PC-3 (cell line): ENCODE data around the gene UPF3A. TPM values are rescaled to one million over a fixed set of nuclear protein-coding genes. Genes with fewer than 3 reads are reported as not detected.
"Not testable (repeated sequence)": the region's sequence is repeated elsewhere in the genome, so short reads cannot be mapped to it uniquely, and the experiment has no call there.

Experiments
- ATAC-seq: fragments of 200-7000 bp; cut with Tn5 transposase; 2 replicates; pipeline ENCODE4 v1.9.1; 2020; ENCODE audit warnings: mild to moderate bottlenecking, moderate library complexity
- BruUV-seq: library from RNA; stranded (reverse); fragments of 400-500 nt; replicated peaks from 2 replicates; lab custom pipeline; 2021; lab: Mats Ljungman, UMichigan
- CTCF ChIA-PET: fragments of 300-600 bp; sonication (Branson Sonifier 250); formaldehyde crosslinking; loops from one replicate; lab custom pipeline; 2022; ENCODE audit warnings: antibody characterized with exemption; lab: Charles Lee
- POLR2A ChIA-PET: fragments of 300-600 bp; sonication (Branson Sonifier 250); formaldehyde crosslinking; loops from one replicate; lab custom pipeline; 2022; ENCODE audit warnings: antibody characterized with exemption; ENCODE audit not compliant: unreplicated experiment; lab: Charles Lee
- DNase-seq: peaks from one replicate; pipeline ENCODE4 v3.0.0-alpha.2; 2015
- H2AFZ ChIP-seq: fragments of 300-600 bp; sonication (generic); 2 replicates; pipeline ENCODE4 v1.6.0; 2016; ENCODE audit warnings: antibody characterized with exemption, low read length
- H3F3A ChIP-seq: fragments of 300-600 bp; sonication (generic); one replicate; pipeline ENCODE4 v1.6.0; 2017; ENCODE audit warnings: antibody characterized with exemption, low read length, control low read depth, mild to moderate bottlenecking; ENCODE audit not compliant: unreplicated experiment
- H3K27ac ChIP-seq: fragments of 300-600 bp; sonication (generic); 2 replicates; pipeline ENCODE4 v1.5.1; 2016; ENCODE audit warnings: mild to moderate bottlenecking, low read length
- H3K27me3 ChIP-seq: fragments of 300-600 bp; sonication (generic); 2 replicates; pipeline ENCODE4 v1.6.1; 2016; ENCODE audit warnings: low read length, mixed read lengths
- H3K36me3 ChIP-seq: fragments of 300-600 bp; sonication (generic); 2 replicates; pipeline ENCODE4 v1.6.1; 2016; ENCODE audit warnings: low read depth, mixed run types, low read length, mixed read lengths
- H3K4me1 ChIP-seq: fragments of 300-600 bp; sonication (generic); 2 replicates; pipeline ENCODE4 v1.5.1; 2016; ENCODE audit warnings: low read length; ENCODE audit not compliant: insufficient read depth
- H3K4me2 ChIP-seq: fragments of 300-600 bp; sonication (generic); 2 replicates; pipeline ENCODE4 v1.6.0; 2016; ENCODE audit warnings: low read length
- H3K4me3 ChIP-seq: fragments of 300-600 bp; sonication (generic); 2 replicates; pipeline ENCODE4 v1.5.1; 2016; ENCODE audit warnings: mild to moderate bottlenecking, low read length, mixed read lengths
- H3K79me2 ChIP-seq: fragments of 300-600 bp; sonication (generic); 2 replicates; pipeline ENCODE4 v1.6.1; 2017; ENCODE audit warnings: low read length, mixed read lengths
- H3K9ac ChIP-seq: fragments of 300-600 bp; sonication (generic); 2 replicates; pipeline ENCODE4 v1.6.0; 2016; ENCODE audit warnings: mild to moderate bottlenecking, low read length
- H3K9me2 ChIP-seq: fragments of 300-600 bp; sonication (generic); replicated peaks from 2 replicates; pipeline ENCODE4 v1.6.1; 2016; ENCODE audit warnings: mixed run types, low read length, mixed read lengths
- H3K9me3 ChIP-seq: fragments of 300-600 bp; sonication (generic); 2 replicates; pipeline ENCODE4 v1.6.1; 2016; ENCODE audit warnings: low read length, mixed read lengths
- H4K20me1 ChIP-seq: fragments of 300-600 bp; sonication (generic); 2 replicates; pipeline ENCODE4 v1.6.1; 2016; ENCODE audit warnings: low read length, mixed read lengths
- EZH2 ChIP-seq: fragments of 300-600 bp; sonication (generic); IDR thresholded peaks from one replicate; pipeline ENCODE4 v1.6.1; 2017; ENCODE audit warnings: antibody characterized with exemption, mild to moderate bottlenecking, low read length; ENCODE audit not compliant: unreplicated experiment
- EZH2phosphoT487 ChIP-seq: fragments of 300-600 bp; sonication (generic); IDR thresholded peaks from 2 replicates; pipeline ENCODE4 v1.6.1; 2018; ENCODE audit warnings: mild to moderate bottlenecking, antibody characterized with exemption, low read length, borderline replicate concordance
- intact Hi-C: fragments of 100-400 bp; cut with micrococcal nuclease; formaldehyde crosslinking; loops from 2 replicates; pipeline ENCODE4 v1.9.0; 2023
- total RNA-seq: library from RNA; depleted of rRNA; stranded (reverse); fragments of >200 nt; gene quantifications from 2 replicates; pipeline ENCODE4 v1.2.3, GENCODE V29; 2014
- TF ChIP-seq, protein P1 (sequence below): fragments of 300-600 bp; sonication (generic); conservative IDR thresholded peaks from 2 replicates; pipeline ENCODE4 v1.5.1; 2017; ENCODE audit warnings: antibody characterized with exemption, low read depth, mild to moderate bottlenecking, low read length

Gene UPF3A
- total RNA-seq, 1 experiment from 2014 or later, result 18.1 TPM

DNA sequence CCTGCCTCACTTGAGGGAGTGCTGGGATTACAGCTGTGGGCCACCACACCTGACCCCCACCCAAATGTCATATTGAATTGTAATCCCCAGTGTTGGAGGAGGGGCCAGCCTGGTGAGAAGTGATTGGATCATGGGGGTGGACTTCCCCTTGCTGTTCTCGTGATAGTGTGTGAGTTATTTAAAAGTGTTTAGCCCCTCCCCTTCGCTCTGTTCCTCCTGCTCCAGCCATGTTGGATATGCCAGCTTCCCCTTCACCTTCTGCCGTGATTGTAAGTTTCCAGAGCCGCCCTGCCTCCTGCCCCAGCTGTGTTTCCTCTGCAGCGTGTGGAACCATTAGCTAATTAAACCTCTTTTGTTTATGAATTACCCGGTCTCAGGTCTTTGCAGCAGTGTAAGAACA lies 46.6 kb downstream of the UPF3A start:
- BruUV-seq, result no TSS peak

DNA sequence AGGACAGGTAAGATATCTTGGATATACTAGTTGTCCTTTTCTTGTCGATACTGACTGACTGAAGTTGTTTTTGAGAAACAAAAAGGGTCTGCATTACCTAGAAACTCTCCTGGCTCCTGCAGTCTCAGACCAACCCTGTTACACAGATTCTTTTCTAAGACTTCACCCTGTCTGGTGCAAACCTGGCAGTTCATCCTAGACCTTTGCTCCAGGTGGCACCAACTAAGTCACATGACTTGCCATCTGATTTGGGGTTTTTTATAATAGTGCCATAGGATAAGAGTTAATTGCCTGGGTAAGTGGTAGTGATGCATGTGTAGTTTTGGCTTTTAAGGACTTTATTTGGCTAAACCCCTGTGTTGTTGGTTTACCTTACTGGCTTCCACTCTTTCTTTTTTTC lies 47.2 kb downstream of the UPF3A start:
- DNase-seq (no peak), ATAC-seq (no peak)
- no peaks in the 10 kb centered on the region for H3K9me3 ChIP-seq
- no peak overlapping the region for H3K27ac ChIP-seq
- no peak overlapping the region for H3K4me3 ChIP-seq
- no peaks in the 10 kb centered on the region for H3K4me1 ChIP-seq
- no peak overlapping the region for H3K9ac ChIP-seq
- H3K36me3 ChIP-seq, result peaks cover 22% of the 10 kb centered on the region
- CTCF ChIA-PET, result no interaction called here
- no peak overlapping the region for H2AFZ ChIP-seq
- TF ChIP-seq EZH2phosphoT487, result no peak
- TF ChIP-seq, protein P1, sequence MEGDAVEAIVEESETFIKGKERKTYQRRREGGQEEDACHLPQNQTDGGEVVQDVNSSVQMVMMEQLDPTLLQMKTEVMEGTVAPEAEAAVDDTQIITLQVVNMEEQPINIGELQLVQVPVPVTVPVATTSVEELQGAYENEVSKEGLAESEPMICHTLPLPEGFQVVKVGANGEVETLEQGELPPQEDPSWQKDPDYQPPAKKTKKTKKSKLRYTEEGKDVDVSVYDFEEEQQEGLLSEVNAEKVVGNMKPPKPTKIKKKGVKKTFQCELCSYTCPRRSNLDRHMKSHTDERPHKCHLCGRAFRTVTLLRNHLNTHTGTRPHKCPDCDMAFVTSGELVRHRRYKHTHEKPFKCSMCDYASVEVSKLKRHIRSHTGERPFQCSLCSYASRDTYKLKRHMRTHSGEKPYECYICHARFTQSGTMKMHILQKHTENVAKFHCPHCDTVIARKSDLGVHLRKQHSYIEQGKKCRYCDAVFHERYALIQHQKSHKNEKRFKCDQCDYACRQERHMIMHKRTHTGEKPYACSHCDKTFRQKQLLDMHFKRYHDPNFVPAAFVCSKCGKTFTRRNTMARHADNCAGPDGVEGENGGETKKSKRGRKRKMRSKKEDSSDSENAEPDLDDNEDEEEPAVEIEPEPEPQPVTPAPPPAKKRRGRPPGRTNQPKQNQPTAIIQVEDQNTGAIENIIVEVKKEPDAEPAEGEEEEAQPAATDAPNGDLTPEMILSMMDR, result no peak
- no peak for TF ChIP-seq EZH2
- H3K79me2 ChIP-seq, result no peaks in the 10 kb centered on the region
- H3K27me3 ChIP-seq, result no peaks in the 10 kb centered on the region
- POLR2A ChIA-PET, result no interaction called here
- BruUV-seq, result no TSS peak
- H4K20me1 ChIP-seq, result 0 out of 2 replicates have a peak, but pooled peaks cover 5% of the 10 kb centered on the region
- H3K9me2 ChIP-seq, result no peaks in the 10 kb centered on the region
- intact Hi-C loops, result no loop called here
- H3K4me2 ChIP-seq, result no peak overlapping the region
- H3F3A ChIP-seq, result no peaks in the 10 kb centered on the region

More for the DNA sequence above, 46.6 kb downstream of the UPF3A start:
- Histone ChIP-seq H3K9me3 (no peaks in the 10 kb centered on the region), H3K27me3 (no peaks in the 10 kb centered on the region), H3K9ac (no peak overlapping the region), H3K79me2 (no peaks in the 10 kb centered on the region), H3K36me3 (peaks cover 27% of the 10 kb centered on the region), H4K20me1 (0 out of 2 replicates have a peak, but pooled peaks cover 5% of the 10 kb centered on the region), H3K27ac (no peak overlapping the region), H3K9me2 (no peaks in the 10 kb centered on the region), H3K4me1 (no peaks in the 10 kb centered on the region), H3F3A (no peaks in the 10 kb centered on the region), H3K4me3 (no peak overlapping the region), H2AFZ (no peak overlapping the region), H3K4me2 (no peak overlapping the region)
- ChIA-PET CTCF (no interaction called here), POLR2A (interaction anchor here (0.6 kb wide), 1 partner anchor 86 kb away, joined by 7 read pairs; no protein-coding TSS in a partner anchor)
- no peak for ATAC-seq
- DNase-seq, result no peak
- TF ChIP-seq, protein P1, result no peak
- no peak for TF ChIP-seq EZH2phosphoT487
- no peak for TF ChIP-seq EZH2
- intact Hi-C loops, result no loop called here

DNA sequence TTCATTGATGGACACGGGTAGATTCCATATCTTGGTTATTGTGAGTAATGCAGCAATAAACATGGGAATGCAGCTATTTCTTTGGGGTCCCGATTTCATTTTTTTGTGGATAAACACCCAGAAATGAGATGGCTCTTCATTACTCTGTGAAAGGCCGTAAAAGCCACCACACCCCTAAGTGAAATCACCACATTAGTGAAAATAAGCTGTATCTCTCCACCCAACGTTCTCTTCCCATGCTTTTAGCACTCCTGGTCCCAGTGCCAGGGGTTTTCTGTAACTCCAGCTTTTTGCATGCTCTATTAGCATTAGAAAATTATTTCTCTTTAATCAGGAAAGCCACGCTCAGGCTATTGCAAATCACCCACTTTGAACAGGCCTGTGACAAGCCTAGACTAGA lies 48.7 kb downstream of the UPF3A start:
- H3K4me3 ChIP-seq, result no peak overlapping the region
- H3K4me1 ChIP-seq, result no peaks in the 10 kb centered on the region
- H3K36me3 ChIP-seq, result peaks cover 7% of the 10 kb centered on the region; the same call in 1 of the 2 replicates
- POLR2A ChIA-PET, result no interaction called here
- TF ChIP-seq EZH2phosphoT487 (no peak), EZH2 (no peak)
- TF ChIP-seq, protein P1, result no peak
- DNase-seq, result no peak
- CTCF ChIA-PET, result no interaction called here
- no peaks in the 10 kb centered on the region for H3K9me2 ChIP-seq
- no peaks in the 10 kb centered on the region for H3K79me2 ChIP-seq
- H2AFZ ChIP-seq, result no peak overlapping the region
- intact Hi-C loops, result no loop called here
- H3K27me3 ChIP-seq, result no peaks in the 10 kb centered on the region
- ATAC-seq, result no peak
- H3K9ac ChIP-seq, result no peak overlapping the region
- no peak overlapping the region for H3K4me2 ChIP-seq
- H3K27ac ChIP-seq, result no peak overlapping the region
- H3F3A ChIP-seq, result no peaks in the 10 kb centered on the region
- no peaks in the 10 kb centered on the region for H3K9me3 ChIP-seq
- BruUV-seq, result no TSS peak
- H4K20me1 ChIP-seq, result 0 out of 2 replicates have a peak, but pooled peaks cover 5% of the 10 kb centered on the region

DNA sequence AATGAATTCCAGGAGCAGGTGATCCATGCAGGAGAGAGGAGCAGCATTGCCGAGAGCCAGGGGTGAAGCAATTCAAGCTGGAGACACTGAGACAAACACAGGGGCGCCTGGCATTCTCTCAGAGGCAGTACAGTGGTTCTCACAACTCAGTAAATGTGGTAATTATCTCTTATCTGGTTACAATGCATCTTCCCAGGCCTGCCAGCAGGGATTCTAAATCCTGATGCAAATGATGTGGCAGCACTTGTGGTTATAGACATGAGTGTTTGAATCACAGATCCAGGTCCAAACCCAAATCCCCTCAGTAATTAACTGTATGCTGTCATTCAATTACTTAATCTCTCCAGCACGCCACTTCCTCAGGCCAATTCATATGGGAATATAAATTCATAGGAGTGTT lies 52.5 kb downstream of the UPF3A start:
- not testable (repeated sequence) for ATAC-seq

More for the DNA sequence above, 52.5 kb downstream of the UPF3A start:
- CTCF ChIA-PET, H4K20me1 ChIP-seq, H3K79me2 ChIP-seq, H3K4me3 ChIP-seq, H3K4me1 ChIP-seq, H3K9me2 ChIP-seq, POLR2A ChIA-PET, H3K27me3 ChIP-seq, BruUV-seq, H3F3A ChIP-seq, DNase-seq, H3K27ac ChIP-seq, H3K4me2 ChIP-seq, H3K9me3 ChIP-seq, H3K36me3 ChIP-seq, H3K9ac ChIP-seq, H2AFZ ChIP-seq, intact Hi-C loops: not testable (repeated sequence)
